Neural cell (in vitro differentiated cells): ENCODE results near the gene CDK15.

ENCODE experiments used
- EP300 ChIP-seq: fragments of 450-650 bp; conservative IDR thresholded peaks from 2 replicates; pipeline ENCODE4 v1.6.1; 2014; ENCODE audit warnings: antibody characterized with exemption, mild to moderate bottlenecking, moderate library complexity; ENCODE audit not compliant: poor library complexity, severe bottlenecking
- SMC3 ChIP-seq: fragments of 450-650 bp; conservative IDR thresholded peaks from 2 replicates; pipeline ENCODE4 v1.6.1; 2014; ENCODE audit warnings: antibody characterized with exemption, mild to moderate bottlenecking, moderate library complexity; ENCODE audit not compliant: poor library complexity
- TF ChIP-seq, protein P1 (sequence below): IDR thresholded peaks from 2 replicates; pipeline ENCODE4 v1.6.1; 2012; ENCODE audit warnings: borderline replicate concordance

DNA sequence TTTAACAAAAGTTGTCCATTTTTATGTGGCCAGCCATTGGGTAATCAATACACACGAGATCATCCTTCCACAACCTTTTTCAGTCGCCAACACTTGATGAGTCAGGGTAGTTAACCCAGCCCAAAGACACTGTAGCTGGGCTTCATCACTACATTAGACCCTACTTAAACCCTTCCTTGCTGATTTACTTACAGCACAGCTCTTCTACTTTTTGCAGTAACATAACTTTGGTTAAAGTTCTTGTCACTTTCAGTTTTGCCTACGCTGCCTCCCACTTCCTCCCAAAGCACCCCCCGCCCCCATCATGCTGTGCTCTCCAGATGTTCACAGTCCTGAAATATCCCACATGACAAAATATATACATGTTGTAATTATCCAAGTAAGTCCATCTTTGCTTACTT, 103.6 kb downstream of the CDK15 start:
- TF ChIP-seq SMC3 (no peak), EP300 (no peak)
- TF ChIP-seq, protein P1, sequence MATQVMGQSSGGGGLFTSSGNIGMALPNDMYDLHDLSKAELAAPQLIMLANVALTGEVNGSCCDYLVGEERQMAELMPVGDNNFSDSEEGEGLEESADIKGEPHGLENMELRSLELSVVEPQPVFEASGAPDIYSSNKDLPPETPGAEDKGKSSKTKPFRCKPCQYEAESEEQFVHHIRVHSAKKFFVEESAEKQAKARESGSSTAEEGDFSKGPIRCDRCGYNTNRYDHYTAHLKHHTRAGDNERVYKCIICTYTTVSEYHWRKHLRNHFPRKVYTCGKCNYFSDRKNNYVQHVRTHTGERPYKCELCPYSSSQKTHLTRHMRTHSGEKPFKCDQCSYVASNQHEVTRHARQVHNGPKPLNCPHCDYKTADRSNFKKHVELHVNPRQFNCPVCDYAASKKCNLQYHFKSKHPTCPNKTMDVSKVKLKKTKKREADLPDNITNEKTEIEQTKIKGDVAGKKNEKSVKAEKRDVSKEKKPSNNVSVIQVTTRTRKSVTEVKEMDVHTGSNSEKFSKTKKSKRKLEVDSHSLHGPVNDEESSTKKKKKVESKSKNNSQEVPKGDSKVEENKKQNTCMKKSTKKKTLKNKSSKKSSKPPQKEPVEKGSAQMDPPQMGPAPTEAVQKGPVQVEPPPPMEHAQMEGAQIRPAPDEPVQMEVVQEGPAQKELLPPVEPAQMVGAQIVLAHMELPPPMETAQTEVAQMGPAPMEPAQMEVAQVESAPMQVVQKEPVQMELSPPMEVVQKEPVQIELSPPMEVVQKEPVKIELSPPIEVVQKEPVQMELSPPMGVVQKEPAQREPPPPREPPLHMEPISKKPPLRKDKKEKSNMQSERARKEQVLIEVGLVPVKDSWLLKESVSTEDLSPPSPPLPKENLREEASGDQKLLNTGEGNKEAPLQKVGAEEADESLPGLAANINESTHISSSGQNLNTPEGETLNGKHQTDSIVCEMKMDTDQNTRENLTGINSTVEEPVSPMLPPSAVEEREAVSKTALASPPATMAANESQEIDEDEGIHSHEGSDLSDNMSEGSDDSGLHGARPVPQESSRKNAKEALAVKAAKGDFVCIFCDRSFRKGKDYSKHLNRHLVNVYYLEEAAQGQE: no peak
